Sigmoid colon (tissue), 4 donors: ENCODE results near the gene ITGB8.

Source experiments
- CTCF ChIP-seq, 4 experiments: fragments of 450-650 bp in 3 of 4; fragments of 200-600 bp in 1 of 4; IDR thresholded peaks; one replicate each; pipeline ENCODE4 v1.5.1; 2016 to 2019; ENCODE audit warnings: antibody characterized with exemption in 4 of 4, mild to moderate bottlenecking in 3 of 4, moderate library complexity in 2 of 4
- EP300 ChIP-seq, 4 donors: sonication (generic); formaldehyde crosslinking; IDR thresholded peaks; one replicate each; pipeline ENCODE4 v1.6.1; 2017; ENCODE audit warnings: antibody characterized with exemption in 4 of 4
- POLR2A ChIP-seq, 2 donors: fragments of 450-650 bp; IDR thresholded peaks; one replicate each; pipeline ENCODE4 v1.6.1; 2016; ENCODE audit warnings: antibody characterized with exemption in 2 of 2, mild to moderate bottlenecking in 2 of 2, moderate library complexity in 2 of 2
- POLR2AphosphoS5 ChIP-seq, 4 donors: sonication (generic); formaldehyde crosslinking; IDR thresholded peaks; one replicate each; pipeline ENCODE4 v1.6.1; 2017; ENCODE audit warnings: antibody characterized with exemption in 4 of 4

- TF ChIP-seq CTCF (IDR thresholded peaks at IDR 0.05): no peak
- TF ChIP-seq POLR2A (IDR thresholded peaks at IDR 0.05): no peak
- TF ChIP-seq POLR2AphosphoS5 (IDR thresholded peaks at IDR 0.05): no peak
- TF ChIP-seq EP300 (IDR thresholded peaks at IDR 0.05): no peak
These were observed 45.9 kb upstream of the ITGB8 start for GRCh38 chr7:20284771-20285143.
